ENCODE data around the gene AFF4.
"Not testable (repeated sequence)": the region's sequence is repeated elsewhere in the genome, so short reads cannot be mapped to it uniquely, and the experiment has no call there.

AFF4 gene

DNA sequence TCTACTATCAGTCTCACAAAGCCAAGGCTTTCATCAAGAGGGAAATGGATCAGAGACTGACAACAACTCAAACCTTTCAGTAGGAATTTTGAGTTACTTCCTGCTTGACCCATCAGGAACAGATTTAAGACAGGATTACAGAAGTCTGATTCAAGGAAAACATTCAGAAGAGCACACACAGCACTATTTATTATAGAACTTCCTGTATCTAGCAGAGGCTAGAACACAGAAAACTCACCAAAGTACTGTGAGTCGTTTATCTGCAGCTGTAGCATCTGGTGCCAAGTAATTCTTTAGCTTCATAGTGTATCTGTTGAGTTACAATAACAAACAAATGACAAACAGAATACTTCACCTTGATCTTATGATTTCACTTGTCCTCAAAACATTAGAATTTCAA lies 76.2 kb downstream of the AFF4 start:
- DNase-seq = no peak

- no peak for DNase-seq
Observed at GRCh38 chr5:132886064-132886823, 77.2 kb downstream of the AFF4 start.

- DNase-seq = no peak
Observed at GRCh38 chr5:132884548-132884947, 78.9 kb downstream of the AFF4 start.

- peak; percentile 73 for DNase-seq
Observed at GRCh38 chr5:132883261-132883834, 80.1 kb downstream of the AFF4 start.

GRCh38 chr5:132877938-132878337 lies 85.5 kb downstream of the AFF4 start:
- DNase-seq = peak; percentile 52

DNA sequence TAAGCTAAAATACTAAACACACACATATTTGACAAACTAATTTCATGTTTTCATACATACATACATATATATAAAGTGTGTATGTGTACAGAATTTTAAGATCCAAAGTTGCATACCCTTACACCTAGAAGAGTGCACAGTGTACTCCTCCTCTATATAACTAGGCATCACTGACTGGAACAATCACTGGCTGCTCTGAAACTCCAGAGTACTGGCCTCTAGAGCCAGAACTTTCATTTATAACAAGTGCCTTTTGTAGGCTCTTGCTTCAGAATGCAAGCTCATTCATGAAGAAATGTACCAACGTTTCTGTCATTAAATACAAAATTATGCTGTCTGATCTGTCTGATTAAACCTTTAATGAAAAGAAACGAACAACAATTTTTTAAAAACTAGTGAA lies 86.0 kb downstream of the AFF4 start:
- no peak for DNase-seq

GRCh38 chr5:132876020-132876759 lies 87.2 kb downstream of the AFF4 start:
- DNase-seq = peak; percentile 32

DNA sequence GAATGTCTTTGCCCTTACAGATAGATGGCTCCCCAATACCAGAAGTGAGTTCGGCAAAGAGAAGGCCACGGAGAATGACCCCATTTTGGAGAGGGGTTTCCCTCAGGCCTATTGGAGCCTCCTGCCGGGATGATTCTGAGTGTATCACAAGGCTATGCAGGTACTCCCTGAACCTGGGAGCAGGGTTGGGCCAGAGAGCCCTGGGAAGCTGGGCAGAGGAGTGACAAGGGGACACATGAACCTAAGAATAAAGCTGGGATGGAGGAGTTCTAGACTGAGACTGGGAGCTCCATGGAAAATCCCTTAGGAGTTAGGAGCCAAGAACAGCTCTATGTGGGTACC lies 89.5 kb downstream of the AFF4 start:
- DNase-seq = no peak

DNA sequence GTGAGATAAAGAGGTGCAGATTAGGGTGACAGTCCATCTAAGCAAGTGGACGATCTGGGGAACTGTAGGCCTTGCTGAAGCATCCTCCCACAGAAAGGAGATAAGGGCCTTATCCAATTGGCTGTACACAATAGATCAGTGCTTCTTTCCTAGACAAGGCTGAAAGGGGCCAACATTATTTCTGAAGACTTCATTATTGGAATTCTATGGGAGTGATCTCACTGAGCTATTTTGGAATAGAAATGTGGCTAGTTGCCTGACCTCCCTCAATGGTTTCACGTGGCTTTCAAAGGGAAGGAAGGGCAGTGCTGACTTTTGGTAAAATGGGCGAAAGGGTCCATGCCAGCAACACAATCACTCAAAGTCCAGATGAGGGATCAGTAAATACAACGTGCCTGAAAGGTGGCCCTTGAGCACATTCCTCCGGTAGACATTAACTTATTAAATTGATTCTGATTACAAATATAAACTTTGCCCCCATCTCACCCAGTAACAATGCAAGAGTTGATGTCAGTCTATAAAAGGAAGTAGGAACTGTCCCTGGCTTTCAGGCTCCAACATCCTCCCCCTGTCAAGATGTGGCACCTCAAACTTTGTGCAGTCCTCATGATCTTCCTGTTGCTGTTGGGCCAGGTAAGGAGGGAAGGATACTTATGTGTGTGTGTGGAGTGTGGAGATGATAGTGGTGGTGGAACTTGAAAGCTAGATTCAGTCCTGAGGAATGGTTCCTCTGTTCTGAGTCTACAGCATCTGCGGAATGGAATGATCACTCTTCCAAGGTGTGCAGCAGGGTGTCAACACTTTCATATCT lies 90.1 kb downstream of the AFF4 start, which contains the start of gene LEAP2:
LEAP2 (plus strand) TSS at position 550 of the 811 bp plus-strand sequence; CDS start at position 577, 27 bp downstream.
- DNase-seq = no peak

GRCh38 chr5:132872788-132873118 lies 90.7 kb downstream of the AFF4 start:
- DNase-seq = no peak

DNA sequence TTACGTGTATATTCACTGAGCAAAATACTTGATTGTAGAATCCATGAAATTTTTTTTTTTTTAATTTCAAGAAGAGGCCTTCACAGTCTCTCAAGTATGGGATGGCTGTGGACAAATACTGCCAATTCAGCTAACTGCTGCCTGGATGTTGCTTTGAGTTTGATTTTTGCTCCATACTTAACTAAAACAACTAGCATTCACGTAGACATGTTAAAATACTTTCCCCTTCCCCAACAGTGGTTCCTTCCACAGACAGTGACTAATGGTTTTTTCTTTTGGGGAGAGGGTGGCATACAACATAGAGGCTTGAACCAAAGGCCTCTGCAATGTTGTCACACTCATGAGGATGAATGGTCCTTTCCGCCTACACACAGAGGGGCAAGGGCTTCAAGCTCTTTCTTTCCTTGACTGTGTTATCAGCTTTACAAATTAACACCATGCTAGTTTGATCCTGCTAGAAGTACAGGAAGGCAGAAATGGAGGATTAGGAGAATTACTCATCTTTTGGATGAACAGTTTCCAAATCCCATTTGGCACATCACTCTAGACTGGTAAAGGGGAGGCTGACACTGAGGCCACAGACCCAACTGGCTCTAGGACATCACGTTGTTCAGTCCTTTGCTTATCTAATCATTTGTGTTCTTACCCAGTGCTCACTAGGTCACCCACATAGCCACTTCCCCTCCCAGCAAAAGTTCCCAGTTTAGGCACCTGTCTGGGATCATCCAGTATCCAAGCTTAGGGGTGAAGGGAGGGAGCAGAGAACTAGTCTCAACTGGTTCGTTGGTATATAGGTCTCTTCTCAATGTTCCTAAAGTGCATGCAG lies 91.8 kb downstream of the AFF4 start:
- DNase-seq = no peak

- no peak for DNase-seq
Observed at GRCh38 chr5:132870801-132871200, 92.6 kb downstream of the AFF4 start.

DNA sequence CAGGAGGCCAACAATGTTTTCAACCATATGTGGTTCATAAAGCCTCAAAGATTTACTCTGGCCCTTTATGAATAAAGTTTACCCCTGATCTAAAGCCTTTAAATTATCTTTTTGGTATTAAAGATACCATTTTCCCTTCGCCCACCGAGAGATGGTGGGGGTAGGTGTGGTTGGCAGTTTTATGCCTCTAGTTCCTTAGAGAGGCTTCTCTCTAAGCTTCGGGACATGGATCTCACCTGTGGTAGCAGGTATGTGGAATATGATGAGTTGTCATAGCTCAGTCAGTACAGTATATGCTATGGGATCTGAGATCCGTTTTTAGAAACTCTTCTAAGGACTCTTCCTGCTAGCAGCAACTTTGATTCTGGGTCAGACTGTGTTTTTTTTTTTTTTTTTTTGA lies 94.7 kb downstream of the AFF4 start:
- DNase-seq = no peak

GRCh38 chr5:132867046-132867451 lies 96.4 kb downstream of the AFF4 start:
- no peak for DNase-seq

DNA sequence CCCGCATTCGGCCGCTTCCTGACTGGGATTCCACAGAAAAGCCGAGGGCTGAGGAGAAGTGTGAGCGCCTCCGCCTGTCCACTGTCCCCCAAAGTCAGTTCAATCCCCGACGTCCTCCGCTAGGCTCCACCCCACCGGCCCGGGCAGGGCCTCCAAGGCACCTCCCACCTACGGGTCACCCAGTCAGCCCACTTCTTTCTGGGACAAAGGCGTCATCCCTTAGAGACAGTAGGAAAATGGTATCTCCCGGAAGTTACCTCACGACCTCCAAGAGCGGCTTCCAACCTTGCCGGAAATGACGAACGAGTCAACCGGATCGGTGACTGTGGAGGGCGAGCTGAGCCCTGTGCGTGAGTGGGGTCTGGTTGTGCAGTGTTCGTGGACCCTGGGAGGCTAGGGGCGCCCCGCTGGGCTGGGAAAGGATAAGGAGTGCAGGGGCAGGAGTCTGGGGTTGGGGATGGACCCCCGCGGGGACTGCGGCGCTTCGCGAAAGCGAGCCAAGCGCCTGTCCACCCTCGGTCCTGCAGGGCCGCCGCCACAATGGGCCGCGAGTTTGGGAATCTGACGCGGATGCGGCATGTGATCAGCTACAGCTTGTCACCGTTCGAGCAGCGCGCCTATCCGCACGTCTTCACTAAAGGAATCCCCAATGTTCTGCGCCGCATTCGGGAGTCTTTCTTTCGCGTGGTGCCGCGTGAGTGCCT lies 96.9 kb downstream of the AFF4 start, which contains the start of the genes GDF9 and UQCRQ:
GDF9 (minus strand) TSS at position 128 of the 704 bp plus-strand sequence. CDS start 1,936 bp downstream, outside the sequence.
UQCRQ (plus strand) TSS at position 301 of the 704 bp plus-strand sequence; CDS start at position 541, 240 bp downstream.
- DNase-seq = peak; percentile 100

- no peak for DNase-seq
Observed at GRCh38 chr5:132865668-132866341, 97.6 kb downstream of the AFF4 start.

- no peak for DNase-seq
Observed at GRCh38 chr5:132860742-132861141, 102.7 kb downstream of the AFF4 start.

DNA sequence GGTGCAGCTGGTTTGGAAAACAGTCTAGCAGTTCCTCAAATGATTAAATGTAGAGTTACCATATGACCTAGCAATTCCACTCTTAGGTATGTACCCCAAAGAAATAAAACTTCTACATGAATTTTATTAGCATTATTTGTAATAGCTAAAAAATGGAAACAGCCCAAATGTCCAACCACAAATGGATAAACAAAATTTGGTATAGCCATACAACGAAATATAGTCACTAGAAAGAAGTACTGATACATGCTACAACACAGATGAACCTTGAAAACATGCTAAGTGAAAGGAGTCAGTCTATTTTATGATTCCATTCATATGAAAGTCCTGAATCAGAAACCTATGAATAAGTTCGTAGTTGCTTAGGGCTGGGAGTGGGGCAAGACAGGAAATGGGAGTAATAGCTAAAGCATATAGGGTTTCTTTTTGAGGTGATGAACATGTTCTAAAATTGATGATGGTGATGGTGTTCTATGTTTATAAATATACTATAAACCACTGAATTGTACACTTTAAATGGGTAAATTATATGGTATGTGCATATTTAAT lies 103.5 kb downstream of the AFF4 start:
- DNase-seq = no peak

- no peak for DNase-seq
Observed at GRCh38 chr5:132856011-132856410, 107.4 kb downstream of the AFF4 start.

GRCh38 chr5:132854992-132855391 lies 108.4 kb downstream of the AFF4 start:
- DNase-seq = not testable (repeated sequence)
